ENCODE results near the gene ADRB2.

The ADRB2 gene

GRCh38 chr5:148805326-148806290 is 20.8 kb upstream of the ADRB2 start:
- DNase-seq: no peak

DNA sequence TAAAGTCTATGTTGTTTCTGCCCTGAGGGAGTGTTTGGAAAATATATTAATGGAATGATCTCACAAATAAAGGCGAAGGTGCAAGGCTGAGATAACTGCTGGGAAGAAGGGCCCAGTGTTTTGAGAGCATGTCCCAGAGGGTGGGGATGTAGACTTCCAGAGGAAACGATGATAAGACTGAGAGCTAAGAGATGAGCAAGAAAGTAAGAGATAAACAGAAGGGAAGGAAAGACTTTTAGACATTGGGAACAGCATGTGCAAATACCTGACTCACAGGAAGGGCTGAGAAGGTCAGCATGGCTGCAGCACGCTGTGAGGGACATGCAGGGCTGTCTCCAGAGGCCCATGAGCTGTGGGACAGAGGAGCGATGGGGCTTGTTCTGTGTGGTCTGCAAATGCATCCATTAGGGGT is 19.9 kb upstream of the ADRB2 start:
- no peak for DNase-seq

DNA sequence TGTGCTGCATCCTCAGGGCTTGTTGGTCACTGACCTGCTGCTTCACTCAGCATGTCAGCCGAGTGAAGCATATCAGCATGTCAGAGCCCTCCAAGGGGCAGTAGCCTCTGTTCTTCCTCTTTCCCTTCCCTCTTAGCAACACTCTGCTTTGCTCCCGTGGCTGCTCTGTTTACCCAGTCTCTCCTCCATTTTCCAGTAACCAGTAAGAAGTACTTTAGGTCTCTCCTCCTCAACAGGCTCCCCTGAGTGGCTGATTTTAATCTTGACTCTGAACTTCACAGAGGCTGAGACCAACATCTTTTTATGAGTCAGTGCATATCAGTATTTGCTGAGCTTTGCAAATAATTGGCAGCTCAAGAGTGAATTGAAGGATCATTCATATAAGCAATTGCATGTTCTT is 18.6 kb upstream of the ADRB2 start:
- DNase-seq: no peak

DNA sequence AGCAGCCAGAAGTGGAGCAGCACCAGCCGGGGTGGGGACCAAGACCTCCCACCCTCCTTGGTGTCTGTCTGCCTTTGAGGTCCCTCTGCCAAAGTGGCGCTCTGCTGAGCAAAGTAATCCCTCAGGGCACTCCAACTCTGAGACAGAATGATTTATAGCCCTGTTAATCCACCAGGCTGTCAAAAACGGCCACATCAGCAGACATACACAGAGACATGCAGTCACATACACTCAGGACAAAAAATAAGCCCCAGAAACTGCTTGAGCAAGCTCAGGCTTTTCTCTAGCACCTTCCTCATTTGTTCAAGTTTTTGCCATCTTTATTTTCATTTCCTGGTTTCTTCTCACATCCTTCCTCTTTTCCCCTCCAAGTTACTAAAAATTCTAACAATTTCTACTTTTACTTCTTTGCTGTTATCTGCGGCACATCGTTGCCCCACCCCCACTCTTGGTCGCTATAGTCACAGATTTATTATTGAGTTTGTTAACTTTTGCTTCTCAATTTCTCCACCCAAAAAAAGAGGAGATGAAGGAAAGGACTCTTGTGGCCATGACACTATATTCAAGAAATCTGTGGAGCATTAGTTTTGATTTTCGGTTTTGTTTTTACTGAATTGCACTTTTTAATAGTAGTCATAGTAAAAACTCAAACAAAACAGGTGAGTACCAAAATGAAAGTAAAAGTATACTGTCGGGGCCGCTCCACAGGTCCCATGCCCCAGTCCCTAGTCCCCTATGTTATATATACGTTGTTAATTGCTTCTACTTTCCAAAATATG is 17.4 kb upstream of the ADRB2 start:
- DNase-seq: no peak

DNA sequence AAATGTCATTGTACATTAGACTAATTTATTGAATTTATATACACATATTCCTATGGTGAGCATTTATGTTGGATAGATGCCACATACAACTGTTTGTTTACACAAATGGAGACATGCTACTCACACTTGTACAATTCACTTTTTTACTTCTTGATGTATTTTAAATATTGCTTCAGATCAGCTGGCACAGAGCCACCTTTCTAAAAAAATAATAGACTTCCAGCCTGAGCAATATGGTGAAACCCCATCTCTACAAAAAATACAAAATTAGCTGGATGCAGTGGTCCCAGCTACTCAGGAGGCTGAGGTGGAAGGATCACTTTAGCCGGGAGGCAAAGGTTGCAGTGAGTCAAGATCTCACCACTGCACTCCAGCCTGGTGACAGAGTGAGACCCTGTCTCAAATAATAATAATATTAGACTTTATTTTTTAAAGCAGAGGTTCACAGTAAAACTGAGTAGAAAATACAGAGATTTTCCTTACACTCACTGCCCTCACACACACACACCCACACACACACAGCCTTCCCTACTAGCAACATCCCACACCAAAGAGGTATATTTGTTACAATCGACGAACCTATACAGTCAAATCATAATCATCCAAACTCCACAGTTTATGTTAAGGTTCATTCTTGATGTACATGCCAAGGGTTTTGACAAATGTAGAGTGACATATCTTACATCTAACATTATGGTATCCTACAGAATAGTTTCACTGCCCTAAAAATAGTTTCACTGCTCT is 16.5 kb upstream of the ADRB2 start:
- DNase-seq: no peak

DNA sequence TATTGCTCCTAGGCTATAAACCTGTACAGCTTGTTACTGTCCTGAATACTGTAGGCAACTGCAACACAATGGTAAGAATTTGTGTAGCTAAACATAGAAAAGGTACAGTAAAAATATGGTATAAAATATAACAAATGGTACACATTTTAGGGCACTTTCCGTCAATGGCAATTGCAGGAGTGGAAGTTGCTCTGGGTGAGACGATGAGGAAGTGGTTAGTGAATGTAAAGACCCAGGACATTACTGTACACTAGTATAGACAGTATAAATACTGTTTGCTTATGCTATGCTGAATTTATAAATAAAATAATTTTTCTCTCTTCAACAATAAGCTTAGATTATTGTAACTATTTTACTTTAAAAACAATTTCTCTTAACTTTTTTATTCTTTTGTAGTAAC is 15.6 kb upstream of the ADRB2 start:
- no peak for DNase-seq

DNA sequence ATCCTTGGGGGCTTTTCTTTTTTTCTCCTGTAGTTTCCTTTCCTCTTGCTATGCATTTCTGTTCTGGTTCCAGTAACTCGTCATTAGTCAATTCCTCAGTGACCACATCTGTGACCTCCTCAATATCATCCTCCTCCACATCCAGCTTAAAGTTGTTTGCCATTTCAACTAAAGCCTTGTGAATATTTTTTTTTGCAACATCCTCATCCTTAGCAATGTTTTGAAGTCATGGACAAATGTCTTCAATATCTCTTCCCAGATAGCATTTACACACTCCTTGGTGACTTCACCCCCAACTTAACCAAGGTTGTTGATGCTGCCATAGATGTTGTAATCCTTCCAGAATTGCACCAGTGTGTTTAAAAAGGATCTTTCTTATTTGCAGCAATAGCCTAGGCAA is 14.7 kb upstream of the ADRB2 start:
- no peak for DNase-seq

DNA sequence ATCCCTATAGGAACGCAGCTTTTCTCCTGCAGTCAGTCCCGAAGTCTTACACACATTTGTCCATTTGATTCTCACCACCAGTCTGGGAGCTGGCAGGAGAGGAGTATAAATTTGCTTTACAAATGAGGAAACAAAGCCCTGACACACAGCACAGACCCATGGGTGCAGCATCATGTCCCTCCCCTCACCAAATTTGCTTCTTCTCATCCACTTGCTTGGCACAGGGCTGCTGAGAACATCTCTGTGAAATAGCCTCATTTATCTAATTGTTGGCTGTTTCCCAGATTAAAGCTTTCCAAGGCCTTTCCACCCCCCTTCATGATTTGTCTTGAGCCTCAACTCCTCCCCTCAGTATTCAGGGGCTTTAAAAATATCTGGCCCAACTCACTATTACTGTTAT is 11.3 kb upstream of the ADRB2 start:
- DNase-seq: no peak

GRCh38 chr5:148815578-148815977 is 10.8 kb upstream of the ADRB2 start:
- no peak for DNase-seq

DNA sequence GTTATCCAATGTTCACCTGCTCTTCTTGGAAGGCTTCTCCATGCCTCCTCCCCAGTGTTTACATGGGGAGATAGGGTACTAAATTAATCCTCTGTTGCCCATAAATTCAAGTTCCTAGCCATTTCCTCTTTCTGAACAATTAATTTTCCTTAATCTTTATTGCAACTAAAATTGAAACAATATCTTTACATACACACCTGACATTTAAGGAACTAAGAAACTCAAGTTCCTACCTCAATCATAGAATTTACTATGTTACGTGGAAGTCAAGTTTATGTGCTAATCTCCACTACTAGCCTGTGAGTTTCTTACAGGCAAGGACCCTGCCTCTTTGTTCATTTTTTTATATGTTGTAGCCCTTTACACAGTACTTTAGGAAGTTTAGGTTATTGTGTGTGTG is 10.1 kb upstream of the ADRB2 start:
- no peak for DNase-seq

GRCh38 chr5:148816782-148817181 is 9.6 kb upstream of the ADRB2 start:
- no peak for DNase-seq

GRCh38 chr5:148817606-148818005 is 8.8 kb upstream of the ADRB2 start:
- no peak for DNase-seq

DNA sequence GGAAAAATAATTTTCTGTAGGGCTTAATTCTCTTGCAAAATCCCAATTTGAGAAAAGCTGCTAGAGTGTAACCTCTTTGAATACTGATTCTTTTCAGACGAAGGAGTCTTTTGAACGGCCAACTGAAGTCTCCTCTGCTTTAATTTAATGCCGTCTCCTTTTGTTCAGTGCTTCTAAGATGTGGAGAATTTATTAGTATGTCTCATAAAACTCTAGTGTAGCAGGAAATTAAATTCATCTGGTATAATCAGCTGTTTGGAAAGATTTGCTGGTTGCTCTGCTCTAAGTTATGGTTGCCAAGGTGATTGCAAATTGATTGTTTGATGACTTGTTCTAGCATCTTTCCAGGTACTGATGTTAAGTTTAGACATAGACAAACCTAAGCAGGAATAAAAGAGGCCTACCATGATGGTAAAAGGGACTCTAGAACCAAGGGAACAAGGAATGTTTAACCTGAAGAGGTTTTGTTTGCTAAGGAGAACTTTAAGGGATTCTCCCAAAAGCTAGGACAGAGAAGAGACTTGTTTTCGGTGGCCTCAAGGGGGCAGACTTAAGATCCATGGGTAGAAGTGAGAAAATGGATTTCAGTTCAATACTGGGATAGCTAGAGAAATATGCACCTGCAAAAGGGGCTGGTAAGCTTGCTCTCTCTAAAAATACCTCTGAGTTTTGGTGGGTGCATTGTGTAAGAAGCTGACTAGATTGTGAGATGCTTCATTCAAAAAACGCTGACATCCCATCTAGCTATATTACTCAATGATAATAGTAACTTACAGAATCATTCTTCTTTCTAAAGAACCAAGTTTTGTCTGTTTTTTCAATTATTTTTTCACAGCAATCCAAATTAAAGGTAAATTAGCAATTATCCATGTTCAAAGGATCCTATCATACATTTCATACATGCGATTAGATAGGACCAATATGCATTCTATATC is 5.7 kb upstream of the ADRB2 start:
- no peak for DNase-seq

DNA sequence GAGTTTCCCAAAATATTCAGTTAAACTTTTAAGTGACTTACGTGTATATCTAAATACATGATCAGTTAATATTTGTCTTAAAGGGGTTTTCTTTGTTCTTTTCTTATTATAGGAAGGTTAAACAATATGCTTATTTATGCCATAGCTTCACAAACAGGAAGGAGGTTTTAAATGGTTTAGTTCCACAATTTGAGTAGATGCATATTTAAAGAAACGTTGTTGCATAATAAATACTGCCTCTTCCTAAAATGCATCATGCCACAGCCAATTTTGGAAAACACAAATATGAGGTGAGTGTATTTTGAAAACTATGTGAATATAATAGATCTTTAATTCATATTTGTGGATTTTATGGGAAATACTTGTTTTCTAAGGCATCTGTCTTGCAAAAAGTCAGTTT is 2.5 kb upstream of the ADRB2 start:
- DNase-seq: no peak

- DNase-seq: no peak
Measured at GRCh38 chr5:148825716-148826052, 727 bp upstream of the ADRB2 start.

DNA sequence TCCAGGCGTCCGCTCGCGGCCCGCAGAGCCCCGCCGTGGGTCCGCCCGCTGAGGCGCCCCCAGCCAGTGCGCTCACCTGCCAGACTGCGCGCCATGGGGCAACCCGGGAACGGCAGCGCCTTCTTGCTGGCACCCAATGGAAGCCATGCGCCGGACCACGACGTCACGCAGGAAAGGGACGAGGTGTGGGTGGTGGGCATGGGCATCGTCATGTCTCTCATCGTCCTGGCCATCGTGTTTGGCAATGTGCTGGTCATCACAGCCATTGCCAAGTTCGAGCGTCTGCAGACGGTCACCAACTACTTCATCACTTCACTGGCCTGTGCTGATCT is 294 bp downstream of the ADRB2 start:
- DNase-seq: no peak

- DNase-seq: no peak
Measured at GRCh38 chr5:148827723-148828122, 1.3 kb downstream of the ADRB2 start.

DNA sequence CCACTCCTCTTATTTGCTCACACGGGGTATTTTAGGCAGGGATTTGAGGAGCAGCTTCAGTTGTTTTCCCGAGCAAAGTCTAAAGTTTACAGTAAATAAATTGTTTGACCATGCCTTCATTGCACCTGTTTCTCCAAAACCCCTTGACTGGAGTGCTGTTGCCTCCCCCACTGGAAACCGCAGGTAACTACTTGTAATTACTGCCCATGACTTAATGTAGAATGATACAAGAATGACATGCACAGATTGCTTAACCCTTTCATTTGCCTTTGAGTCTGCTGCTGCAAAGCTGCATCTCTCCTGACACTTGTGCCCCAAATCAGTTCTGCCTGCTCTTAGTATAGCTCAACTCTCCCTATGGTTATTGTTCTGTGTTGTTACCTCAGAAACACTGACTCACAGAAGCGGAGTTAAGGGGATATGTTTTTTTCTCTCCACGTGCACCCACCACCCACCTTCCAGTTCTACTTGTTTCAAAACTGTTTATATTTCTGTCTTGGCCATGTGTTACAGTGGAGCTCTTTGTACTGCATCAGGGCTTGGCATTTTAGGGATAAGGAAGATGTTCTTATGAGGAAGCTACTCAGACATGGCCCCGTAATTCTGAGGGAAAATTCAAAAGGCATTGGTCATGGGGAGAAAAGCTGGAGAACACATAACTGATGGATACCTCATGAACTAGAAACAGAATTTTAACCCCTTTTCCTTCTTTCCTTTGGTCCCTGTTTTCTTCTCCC is 2.3 kb downstream of the ADRB2 start:
- no peak for DNase-seq

GRCh38 chr5:148829248-148829594 is 2.8 kb downstream of the ADRB2 start:
- DNase-seq: no peak

DNA sequence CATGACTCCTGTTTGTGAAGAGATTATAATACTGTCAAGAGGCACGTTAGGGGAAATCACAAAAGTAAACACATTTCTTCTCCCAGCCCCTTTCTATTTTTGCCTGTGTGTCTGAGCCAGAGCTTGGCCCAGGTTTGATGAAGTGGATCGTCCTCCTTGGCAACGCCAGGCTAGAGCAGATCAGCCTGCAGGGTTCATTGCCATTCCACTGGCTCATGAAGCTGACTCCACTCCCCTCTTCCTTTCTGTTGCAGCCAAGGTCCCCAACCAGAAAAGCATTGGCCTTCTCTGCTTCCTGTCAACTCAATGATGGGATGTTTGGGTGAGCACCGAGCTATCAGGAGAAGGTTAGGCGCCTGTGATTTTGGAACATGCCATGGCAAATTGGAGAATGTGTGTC is 3.3 kb downstream of the ADRB2 start:
- no peak for DNase-seq

DNA sequence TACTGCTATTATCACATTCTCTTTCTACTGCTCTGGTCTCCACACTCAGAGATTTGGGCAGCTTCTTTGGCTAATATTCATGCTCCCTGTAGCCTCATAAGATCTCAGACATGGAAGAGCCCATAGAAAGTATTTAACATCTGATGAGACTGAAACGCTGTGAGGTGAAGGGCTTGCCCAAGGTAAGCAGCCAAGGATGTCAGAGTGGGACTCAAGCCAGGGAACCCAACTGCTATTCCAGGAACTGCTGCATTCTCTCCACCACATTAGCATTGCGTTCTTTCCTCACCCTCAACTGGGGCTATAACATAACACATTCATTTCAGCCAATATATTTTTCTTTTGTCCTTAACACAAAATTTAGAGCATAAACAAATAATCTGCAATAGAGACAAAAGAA is 3.8 kb downstream of the ADRB2 start:
- no peak for DNase-seq
